HG03354 (cell line): ENCODE measurements around the gene GLRX2.

Experiments
- ATAC-seq: cut with Tn5 transposase; IDR thresholded peaks from one replicate; pipeline ENCODE4 v1.9.1; 2021; ENCODE audit warnings: mild to moderate bottlenecking; ENCODE audit not compliant: unreplicated experiment, poor library complexity, severe bottlenecking

Gene GLRX2

DNA sequence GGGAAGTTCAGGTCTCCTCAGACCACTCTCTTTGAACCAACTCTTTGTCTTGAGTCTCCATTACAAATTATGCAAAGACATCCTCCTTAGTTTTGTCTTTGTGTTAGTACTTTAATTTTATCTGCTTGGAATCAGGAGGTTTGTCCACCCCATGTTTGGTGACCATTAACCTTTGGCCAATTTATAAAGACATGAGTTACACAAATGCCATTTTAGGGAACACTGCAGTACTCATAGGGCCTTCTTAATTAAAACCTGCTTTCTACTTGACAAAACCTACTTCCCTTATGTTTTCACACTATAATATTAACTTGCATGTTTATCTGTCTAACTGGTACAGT is 8.7 kb upstream of the GLRX2 start:
- no peak for ATAC-seq

DNA sequence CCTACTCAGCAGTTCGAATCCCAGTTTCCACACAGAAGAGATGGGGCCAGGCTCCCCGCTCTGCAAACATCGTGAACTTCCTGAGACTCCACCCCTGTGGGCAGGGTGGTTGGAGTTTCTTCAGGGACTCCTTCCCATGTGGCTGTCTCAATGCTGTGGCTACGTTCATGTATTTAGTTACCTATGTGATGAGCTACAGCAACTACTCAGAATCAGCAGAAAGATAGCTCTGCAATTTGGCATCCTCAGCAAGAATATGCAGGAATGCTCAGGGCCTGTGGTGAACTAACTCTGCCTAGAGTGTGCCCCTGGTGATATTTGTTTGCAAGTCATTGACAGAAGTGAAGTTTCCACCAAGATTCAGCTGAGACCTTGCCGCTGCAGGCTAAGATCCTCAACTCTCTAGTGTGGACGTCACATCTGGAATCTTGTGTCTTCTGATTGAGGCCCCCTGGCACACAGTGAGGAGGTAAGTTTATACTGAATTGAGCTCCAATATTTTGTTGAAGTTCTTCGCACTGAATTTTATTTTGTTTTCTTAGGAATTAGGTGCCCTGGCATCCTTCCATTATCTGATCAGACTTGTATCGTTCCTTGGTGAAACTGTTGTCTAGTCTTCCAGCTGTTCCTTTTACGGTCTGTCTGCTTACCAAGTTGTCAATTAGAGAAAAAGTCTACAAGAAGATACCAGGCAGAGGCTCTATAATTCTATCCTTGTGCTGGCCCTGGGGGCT is 8.2 kb upstream of the GLRX2 start:
- ATAC-seq: no peak

GRCh38 chr1:193111641-193112090 is 6.5 kb upstream of the GLRX2 start:
- no peak for ATAC-seq

- ATAC-seq: no peak
Measured at GRCh38 chr1:193110864-193111263, 5.7 kb upstream of the GLRX2 start.

- no peak for ATAC-seq
Measured at GRCh38 chr1:193110246-193110645, 5.0 kb upstream of the GLRX2 start.

DNA sequence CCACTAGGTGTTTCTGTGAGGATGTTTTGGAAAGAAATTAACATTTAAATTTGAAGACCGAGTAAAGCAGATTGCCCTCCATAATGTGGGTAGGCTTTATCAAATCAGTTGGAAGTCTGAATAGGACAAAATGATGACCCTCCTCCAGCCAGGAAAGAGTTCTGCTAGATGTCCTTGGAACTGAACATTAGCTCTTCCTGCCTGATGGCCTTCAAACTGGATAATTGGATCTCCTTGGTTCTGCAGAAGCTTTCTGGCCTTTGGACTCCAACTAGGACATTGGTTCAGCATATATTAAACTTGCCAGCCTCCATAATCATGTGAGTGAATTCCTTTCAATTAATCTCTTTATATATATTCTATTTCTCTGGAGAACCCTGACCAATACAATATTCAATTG is 4.4 kb upstream of the GLRX2 start:
- no peak for ATAC-seq

DNA sequence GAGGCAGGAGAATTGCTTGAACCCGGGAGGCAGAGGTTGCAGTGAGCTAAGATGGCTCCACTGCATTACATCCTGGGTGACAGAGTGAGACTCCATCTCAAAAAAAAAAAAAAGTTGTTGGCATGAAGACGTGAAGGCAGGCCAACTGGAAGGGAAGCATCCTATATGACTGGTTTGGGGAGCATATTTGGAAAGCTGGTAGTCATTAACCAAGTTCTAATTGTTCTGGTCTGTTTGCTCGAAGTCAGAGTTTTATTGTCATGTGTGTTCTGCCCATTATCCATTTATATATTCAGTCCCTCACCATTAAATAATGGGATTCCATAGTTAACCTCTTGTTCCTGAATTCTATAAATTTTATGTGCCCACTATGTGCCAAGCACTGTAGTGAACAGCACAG is 3.3 kb upstream of the GLRX2 start:
- ATAC-seq: no peak

GRCh38 chr1:193105821-193106177 is 585 bp upstream of the GLRX2 start:
- no peak for ATAC-seq

DNA sequence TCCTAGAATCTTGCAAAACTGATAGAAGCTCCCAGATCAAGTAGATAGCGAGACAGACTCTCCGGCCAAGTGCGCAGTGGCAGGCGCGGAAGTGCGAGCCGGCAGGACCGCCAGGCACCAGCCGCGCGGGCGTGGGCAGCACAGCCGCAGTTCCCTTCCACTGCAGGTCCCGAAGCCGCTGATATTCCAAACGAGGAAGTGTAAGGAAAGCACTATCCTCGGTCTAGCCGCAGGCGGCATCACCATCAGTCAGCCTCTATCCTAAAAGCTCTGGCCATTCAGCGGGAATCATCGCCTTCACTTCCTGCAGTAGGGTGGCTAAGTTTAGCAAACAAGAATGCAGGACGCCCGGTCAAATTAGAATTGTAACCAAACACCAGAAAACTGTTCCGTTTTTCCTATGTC is 710 bp downstream of the GLRX2 start:
- ATAC-seq: peak; percentile 42

GRCh38 chr1:193103759-193104501 is 1.3 kb downstream of the GLRX2 start:
- peak; percentile 0 for ATAC-seq

- no peak for ATAC-seq
Measured at GRCh38 chr1:193102662-193103061, 2.6 kb downstream of the GLRX2 start.

- no peak for ATAC-seq
Measured at GRCh38 chr1:193094112-193094511, 11.1 kb downstream of the GLRX2 start.

DNA sequence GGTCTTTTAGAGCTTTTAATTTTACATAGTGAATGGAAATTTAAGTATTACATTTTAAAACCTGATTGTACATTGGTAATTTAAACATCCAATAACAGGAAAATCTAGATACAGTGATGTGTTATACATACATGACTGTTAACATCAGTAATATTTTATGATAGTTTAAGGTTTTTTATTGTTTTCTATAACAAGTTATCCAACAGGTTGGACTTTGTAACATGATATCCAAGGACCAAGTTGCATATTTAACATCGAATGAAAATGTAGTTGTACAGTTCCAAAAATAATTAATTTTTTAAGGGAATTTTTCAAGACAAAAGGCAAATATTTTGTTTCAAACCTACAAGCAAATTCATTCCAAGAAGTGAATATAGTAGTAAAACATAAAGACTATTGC is 14.3 kb downstream of the GLRX2 start:
- no peak for ATAC-seq

DNA sequence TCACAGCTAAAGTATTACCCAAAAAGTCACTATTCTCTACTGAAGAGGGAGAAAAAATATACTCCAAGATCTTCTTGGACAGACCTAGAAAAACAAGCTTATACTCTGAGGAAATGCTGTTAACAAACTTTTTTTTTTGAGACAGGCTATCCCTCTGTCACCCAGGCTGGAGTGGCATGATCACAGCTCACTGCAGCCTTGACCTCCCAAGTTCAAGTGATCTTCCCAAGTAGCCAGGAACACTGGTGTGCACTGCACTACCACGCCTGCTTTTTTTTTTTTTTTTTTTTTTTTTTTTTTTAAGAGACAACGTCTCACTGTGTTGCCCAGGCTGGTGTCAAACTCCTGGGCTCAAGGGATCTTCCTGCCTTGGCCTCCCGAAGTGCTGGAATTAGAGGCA is 17.3 kb downstream of the GLRX2 start:
- no peak for ATAC-seq

- ATAC-seq: no peak
Measured at GRCh38 chr1:193086342-193086741, 18.9 kb downstream of the GLRX2 start.

- no peak for ATAC-seq
Measured at GRCh38 chr1:193085263-193085662, 20.0 kb downstream of the GLRX2 start.

DNA sequence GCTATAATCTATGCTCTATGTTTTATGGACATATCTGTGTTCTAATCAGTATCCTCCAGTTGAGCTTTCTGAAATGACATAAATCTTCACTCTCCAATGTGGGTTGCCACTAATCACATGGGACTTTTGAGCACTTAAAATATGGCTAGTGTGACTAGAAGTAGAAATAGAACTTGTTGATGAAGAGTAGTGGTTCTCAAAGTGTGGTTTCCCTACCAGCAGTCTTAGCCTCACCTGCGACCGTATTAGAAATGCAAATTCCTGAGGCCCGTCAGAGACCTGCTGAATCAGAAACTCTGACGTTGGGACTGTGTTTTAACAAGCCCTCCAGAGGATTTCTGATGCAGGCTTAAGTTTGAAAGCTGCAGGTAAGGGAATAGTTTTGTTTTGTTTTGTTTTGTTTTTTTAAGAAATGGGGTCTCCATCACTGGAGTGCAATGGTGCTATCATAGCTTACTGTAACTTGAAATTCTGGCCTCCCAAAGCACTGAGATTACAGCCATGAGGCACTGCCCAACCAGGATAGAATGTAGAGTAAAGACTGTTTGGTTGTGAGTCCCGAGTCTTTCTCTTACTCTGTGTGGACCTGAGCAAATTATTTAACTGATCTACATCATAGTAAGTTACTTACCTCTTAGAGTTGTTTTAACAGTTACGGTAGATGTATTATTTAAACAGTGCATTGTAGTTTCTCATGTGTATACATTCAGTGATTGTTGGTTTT is 21.7 kb downstream of the GLRX2 start:
- peak; percentile 94 for ATAC-seq

DNA sequence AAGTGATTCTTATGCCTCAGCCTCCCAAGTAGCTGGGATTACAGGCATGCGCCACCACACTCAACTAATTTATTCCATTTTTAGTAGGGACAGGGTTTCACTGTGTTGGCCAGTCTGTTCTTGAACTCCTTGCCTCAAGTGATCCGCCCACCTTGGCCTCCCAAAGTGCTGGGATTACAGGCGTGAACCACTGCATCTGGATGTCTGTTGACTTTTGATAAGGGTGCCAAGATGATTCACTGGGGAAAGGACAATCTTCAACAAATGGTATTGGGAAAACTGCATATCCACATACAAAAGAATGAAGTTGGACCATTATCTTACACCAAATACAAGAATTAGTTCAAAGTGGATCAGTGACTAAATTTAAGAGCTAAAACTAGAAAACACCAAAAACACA is 26.0 kb downstream of the GLRX2 start:
- no peak for ATAC-seq

GRCh38 chr1:193077991-193078390 is 27.2 kb downstream of the GLRX2 start:
- no peak for ATAC-seq

- no peak for ATAC-seq
Measured at GRCh38 chr1:193070942-193071341, 34.3 kb downstream of the GLRX2 start.

DNA sequence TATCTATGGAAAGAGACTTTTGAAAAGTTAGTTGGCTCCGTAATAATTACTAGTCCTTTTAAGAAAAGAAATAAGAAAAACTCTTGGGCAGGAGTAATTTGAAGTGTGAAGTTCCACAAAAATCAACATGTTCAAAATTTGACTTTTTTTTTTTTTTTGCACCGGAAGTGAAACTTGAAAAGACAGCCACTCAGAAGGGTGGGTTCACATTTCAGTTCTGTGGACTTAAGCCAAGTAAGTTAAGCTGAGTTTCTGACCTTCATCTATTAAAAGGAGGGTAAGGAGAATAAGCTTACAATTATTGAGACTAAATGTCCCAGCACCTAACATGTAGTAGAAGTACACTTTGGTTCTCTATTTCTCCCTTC is 34.8 kb downstream of the GLRX2 start:
- ATAC-seq: peak; percentile 54
